H1 (cell line): ENCODE results near the gene SGO1. TPM values are rescaled to one million over a fixed set of nuclear protein-coding genes. Genes with fewer than 3 reads are reported as not detected.

Experiments used
- CTCF ChIA-PET: fragments of 300-600 bp; sonication (Branson Sonifier 250); formaldehyde crosslinking; loops from one replicate; lab custom pipeline; 2021; ENCODE audit not compliant: partially characterized antibody; lab: Charles Lee
- POLR2A ChIA-PET: fragments of 300-600 bp; sonication (Branson Sonifier 250); formaldehyde crosslinking; loops from one replicate; lab custom pipeline; 2021; ENCODE audit warnings: inconsistent platforms; ENCODE audit not compliant: partially characterized antibody; lab: Charles Lee
- DNase-seq, 2 experiments: peaks; one replicate each; pipeline versions ENCODE4 v3.0.0 to v3.0.0-alpha.2; 2010 to 2022; ENCODE audit warnings: low spot score in 2 of 2, low read depth in 1 of 2, mixed read lengths in 1 of 2
- FAIRE-seq: peaks from 2 replicates; lab custom pipeline; 2011; peaks lifted over from hg19 to GRCh38; lab: Jason Lieb, UNC
- H2AFZ ChIP-seq: 2 replicates; pipeline ENCODE4 v1.8.1; 2012; ENCODE audit warnings: low read length, inconsistent platforms
- H2AK5ac ChIP-seq: 2 replicates; pipeline ENCODE4 v1.6.1; 2013; ENCODE audit warnings: low read depth, low read length
- H2BK120ac ChIP-seq: replicated peaks from 2 replicates; pipeline ENCODE3; 2013; ENCODE audit warnings: low read depth, low read length, inconsistent platforms
- H2BK12ac ChIP-seq: 2 replicates; pipeline ENCODE4 v1.6.1; 2013; ENCODE audit warnings: low read depth, low read length
- H2BK15ac ChIP-seq: 2 replicates; pipeline ENCODE4 v1.6.1; 2013; ENCODE audit warnings: low read length
- H2BK20ac ChIP-seq: 2 replicates; pipeline ENCODE4 v1.6.1; 2013; ENCODE audit warnings: low read length
- H2BK5ac ChIP-seq: 2 replicates; pipeline ENCODE4 v1.6.1; 2013; ENCODE audit warnings: low read depth, low read length
- H3K14ac ChIP-seq: 2 replicates; pipeline ENCODE4 v1.6.1; 2013; ENCODE audit warnings: inconsistent platforms; ENCODE audit not compliant: insufficient read length
- H3K18ac ChIP-seq: 2 replicates; pipeline ENCODE4 v1.6.1; 2013; ENCODE audit warnings: low read length; ENCODE audit errors: extremely low read depth
- H3K23ac ChIP-seq: 2 replicates; pipeline ENCODE4 v1.6.1; 2013; ENCODE audit warnings: inconsistent platforms; ENCODE audit not compliant: insufficient read length
- H3K23me2 ChIP-seq: 2 replicates; pipeline ENCODE4 v1.6.1; 2013; ENCODE audit warnings: low read depth, low read length
- H3K27ac ChIP-seq: 2 replicates; pipeline ENCODE4 v1.6.1; 2011; ENCODE audit warnings: low read depth, low read length, inconsistent platforms
- H3K27me3 ChIP-seq, 4 experiments: replicated peaks in 1 of 4; 1 replicate in 1 of 4; 2 replicates in 3 of 4; pipeline versions ENCODE4 v1.6.1 to v1.8.1; 2011 to 2013; ENCODE audit warnings: low read length in 3 of 4, mild to moderate bottlenecking in 3 of 4, inconsistent platforms in 2 of 4, mixed read lengths in 2 of 4, moderate library complexity in 1 of 4; ENCODE audit not compliant: control insufficient read depth in 3 of 4, insufficient read depth in 3 of 4; ENCODE audit errors: extremely low read depth in 1 of 4
- H3K36me3 ChIP-seq, 4 experiments: 2 replicates each; pipeline versions ENCODE4 v1.6.1 to v1.8.1; 2011 to 2013; ENCODE audit warnings: mild to moderate bottlenecking in 4 of 4, low read length in 3 of 4, moderate library complexity in 2 of 4, control low read depth in 1 of 4, inconsistent platforms in 1 of 4; ENCODE audit not compliant: insufficient read depth in 4 of 4, control insufficient read depth in 2 of 4
- H3K4ac ChIP-seq: replicated peaks from 2 replicates; pipeline ENCODE3; 2013; ENCODE audit warnings: low read length, low read depth, mixed read lengths, inconsistent platforms; ENCODE audit not compliant: insufficient read length
- H3K4me1 ChIP-seq, 4 experiments: replicated peaks in 1 of 4; 1 replicate in 1 of 4; 2 replicates in 3 of 4; pipeline versions ENCODE4 v1.6.1 to v1.8.1; 2011 to 2013; ENCODE audit warnings: low read length in 3 of 4, inconsistent platforms in 2 of 4, mixed read lengths in 1 of 4; ENCODE audit not compliant: insufficient read depth in 4 of 4, control insufficient read depth in 3 of 4
- H3K4me2 ChIP-seq, 2 experiments: 2 replicates each; pipeline versions ENCODE4 v1.6.1 to v1.8.1; 2011 to 2013; ENCODE audit warnings: low read depth in 2 of 2, low read length in 2 of 2, control low read depth in 1 of 2, inconsistent platforms in 1 of 2, mild to moderate bottlenecking in 1 of 2; ENCODE audit not compliant: insufficient read depth in 1 of 2
- H3K4me3 ChIP-seq, 4 experiments: fragments of 200-600, 300-600 bp in 1 of 4; sonication (generic), shearing (Covaris generic), sonication (Bioruptor Twin) in 1 of 4; 2 replicates each; pipeline versions ENCODE4 v1.5.1 to v1.8.1; 2011 to 2016; ENCODE audit warnings: low read length in 4 of 4, low read depth in 3 of 4, control low read depth in 2 of 4, inconsistent platforms in 2 of 4, mild to moderate bottlenecking in 2 of 4, mixed read lengths in 1 of 4, moderate library complexity in 1 of 4; ENCODE audit not compliant: insufficient read depth in 2 of 4; ENCODE audit errors: extremely low read depth in 1 of 4
- H3K56ac ChIP-seq: replicated peaks from 2 replicates; pipeline ENCODE3; 2013; ENCODE audit warnings: low read depth, mild to moderate bottlenecking, mixed read lengths, low read length, inconsistent platforms; ENCODE audit not compliant: insufficient read length
- H3K79me1 ChIP-seq: 2 replicates; pipeline ENCODE4 v1.6.1; 2013; ENCODE audit warnings: low read depth, low read length, control low read depth
- H3K79me2 ChIP-seq, 2 experiments: 2 replicates each; pipeline versions ENCODE4 v1.6.1 to v1.8.1; 2012 to 2013; ENCODE audit warnings: low read length in 2 of 2, mild to moderate bottlenecking in 2 of 2, inconsistent platforms in 1 of 2; ENCODE audit not compliant: insufficient read depth in 2 of 2, control insufficient read depth in 1 of 2
- H3K9ac ChIP-seq, 4 experiments: replicated peaks in 1 of 4; 1 replicate in 1 of 4; 2 replicates in 3 of 4; pipeline versions ENCODE4 v1.6.1 to v1.8.1; 2011 to 2013; ENCODE audit warnings: low read depth in 3 of 4, low read length in 3 of 4, control low read depth in 2 of 4, mild to moderate bottlenecking in 2 of 4, moderate library complexity in 2 of 4, inconsistent platforms in 1 of 4; ENCODE audit errors: extremely low read depth in 1 of 4
- H3K9me3 ChIP-seq, 2 experiments: 2 replicates each; pipeline versions ENCODE4 v1.6.1 to v1.8.1; 2012 to 2013; ENCODE audit warnings: mild to moderate bottlenecking in 2 of 2, moderate library complexity in 2 of 2, control low read depth in 1 of 2, inconsistent platforms in 1 of 2, low read depth in 1 of 2, low read length in 1 of 2, mixed read lengths in 1 of 2; ENCODE audit not compliant: insufficient read depth in 2 of 2
- H4K20me1 ChIP-seq, 2 experiments: replicated peaks in 1 of 2; 2 replicates each; pipeline versions ENCODE3 to v1.8.1; 2011 to 2013; ENCODE audit warnings: inconsistent platforms in 2 of 2, low read length in 2 of 2, mild to moderate bottlenecking in 1 of 2; ENCODE audit not compliant: insufficient read depth in 2 of 2, control insufficient read depth in 1 of 2
- H4K5ac ChIP-seq: 2 replicates; pipeline ENCODE4 v1.6.1; 2013; ENCODE audit warnings: low read length, low read depth, mixed read lengths, inconsistent platforms; ENCODE audit not compliant: insufficient read length
- H4K8ac ChIP-seq: 2 replicates; pipeline ENCODE4 v1.8.0; 2013; ENCODE audit warnings: mild to moderate bottlenecking, moderate library complexity, low read length, inconsistent platforms; ENCODE audit not compliant: insufficient read depth; ENCODE audit errors: extremely low read depth
- H4K91ac ChIP-seq: replicated peaks from 2 replicates; pipeline ENCODE3; 2013; ENCODE audit warnings: low read length, mixed read lengths, inconsistent platforms; ENCODE audit not compliant: insufficient read length
- ASH2L ChIP-seq: fragments of 200-600, 300-600 bp; sonication (generic); IDR thresholded peaks from one replicate; pipeline ENCODE4 v1.7.1; 2017; ENCODE audit warnings: low read length
- ATF3 ChIP-seq: IDR thresholded peaks from 2 replicates; pipeline ENCODE4 v1.6.1; 2011; ENCODE audit warnings: low read depth, mild to moderate bottlenecking, low read length; ENCODE audit not compliant: insufficient read depth
- CREB1 ChIP-seq: IDR thresholded peaks from 2 replicates; pipeline ENCODE4 v1.6.1; 2012; ENCODE audit warnings: inconsistent platforms
- HDAC6 ChIP-seq: IDR thresholded peaks from one replicate; pipeline ENCODE4 v1.7.1; 2012; ENCODE audit warnings: low read depth, mild to moderate bottlenecking, inconsistent platforms, low read length, moderate library complexity
- JUND ChIP-seq: IDR thresholded peaks from 2 replicates; pipeline ENCODE4 v1.6.1; 2011; ENCODE audit warnings: mild to moderate bottlenecking, improper control_type of control experiment, low read length
- KDM4A ChIP-seq: IDR thresholded peaks from one replicate; pipeline ENCODE4 v1.7.1; 2012; ENCODE audit warnings: low read depth, mild to moderate bottlenecking, moderate library complexity, low read length, inconsistent platforms; ENCODE audit not compliant: severe bottlenecking
- MAFK ChIP-seq: IDR thresholded peaks from 2 replicates; pipeline ENCODE4 v1.6.1; 2012; ENCODE audit warnings: low read depth, mild to moderate bottlenecking, improper control_type of control experiment, low read length
- MAX ChIP-seq: IDR thresholded peaks from 2 replicates; pipeline ENCODE4 v1.6.1; 2012; ENCODE audit warnings: inconsistent platforms
- NANOG ChIP-seq: IDR thresholded peaks from 2 replicates; pipeline ENCODE4 v1.6.1; 2011; ENCODE audit warnings: low read length, low read depth, mild to moderate bottlenecking, inconsistent platforms; ENCODE audit not compliant: insufficient read depth, poor library complexity, severe bottlenecking
- RXRA ChIP-seq: IDR thresholded peaks from 2 replicates; pipeline ENCODE4 v1.6.1; 2011; ENCODE audit warnings: low read depth, mild to moderate bottlenecking, low read length, moderate library complexity; ENCODE audit not compliant: insufficient read depth
- SIN3A ChIP-seq, 2 experiments: IDR thresholded peaks in 1 of 2; conservative IDR thresholded peaks in 1 of 2; 2 replicates each; pipeline ENCODE4 v1.6.1; 2011 to 2012; ENCODE audit warnings: low read length in 2 of 2, improper control_type of control experiment in 1 of 2, low read depth in 1 of 2, mild to moderate bottlenecking in 1 of 2
- SRF ChIP-seq: IDR thresholded peaks from 2 replicates; pipeline ENCODE4 v1.6.1; 2011; ENCODE audit warnings: mild to moderate bottlenecking, low read depth, low read length, moderate library complexity
- SUZ12 ChIP-seq: fragments of 200-600 bp; sonication (generic); IDR thresholded peaks from 2 replicates; pipeline ENCODE4 v1.6.1; 2012; ENCODE audit warnings: mild to moderate bottlenecking, inconsistent platforms, low read length, moderate library complexity, mixed read lengths
- TBP ChIP-seq: IDR thresholded peaks from 2 replicates; pipeline ENCODE4 v1.6.1; 2011; ENCODE audit warnings: low read depth, low read length, improper control_type of control experiment
- WGBS, 2 experiments: shearing (Covaris generic) in 1 of 2; methylation state at CpG; one replicate each; pipeline versions ENCODE4 v1.1.6 to v1.1.7; 2013 to 2015; ENCODE audit warnings: low lambda C conversion rate in 2 of 2, mixed read lengths in 2 of 2, inconsistent platforms in 1 of 2, low coverage in 1 of 2, missing lambda C conversion rate in 1 of 2; ENCODE audit not compliant: insufficient replicate concordance in 2 of 2, insufficient coverage in 1 of 2, insufficient read length in 1 of 2; ENCODE audit errors: extremely low coverage in 1 of 2, missing lambda C conversion rate in 1 of 2; 5-methylcytosine and 5-hydroxymethylcytosine counted together
- polyA plus RNA-seq, 7 experiments: library from polyadenylated mRNA; depleted of rRNA in 3 of 7; stranded (reverse) in 5 of 7; unstranded in 2 of 7; fragments of >200 nt in 5 of 7; fragments of 200-250 nt in 2 of 7; gene quantifications; 1 replicate in 5 of 7; 2 replicates in 1 of 7; 4 replicates in 1 of 7; pipeline versions ENCODE4 v1.2.1 to v1.2.3, GENCODE V29; 2011 to 2013; ENCODE audit warnings: missing spikeins in 2 of 7, mixed read lengths in 2 of 7
- total RNA-seq: library from RNA; stranded (reverse); fragmentation: NEBNext Ultra II Directional; extraction: Animal tissue kit (Norgen Biotek cat#: 25700); gene quantifications from 2 replicates; pipeline ENCODE4 v1.2.1, GENCODE V29; 2021

The SGO1 gene
- total and polyA plus RNA-seq, 2 of the 8 experiments (the other 6 are each of a cell fraction or from before 2014, with no cell fraction given): 6.9 to 36.4 TPM

- Histone ChIP-seq H3K79me2 (no peaks in the 10 kb centered on the region), H2BK12ac (no peak overlapping the region), H4K91ac (no peak overlapping the region), H3K4me3 (no peak overlapping the region), H3K14ac (no peak overlapping the region), H3K4me2 (no peak overlapping the region), H3K79me1 (no peaks in the 10 kb centered on the region), H3K56ac (no peak overlapping the region), H3K4ac (no peak overlapping the region), H4K5ac (no peak overlapping the region), H2AK5ac (no peak overlapping the region), H4K20me1 (no peaks in the 10 kb centered on the region), H3K27ac (no peak overlapping the region), H2BK15ac (no peak overlapping the region), H3K27me3 (no peaks in the 10 kb centered on the region), H2BK20ac (no peak overlapping the region), H2AFZ (no peak overlapping the region), H3K4me1 (no peaks in the 10 kb centered on the region), H3K23ac (no peak overlapping the region), H4K8ac (no peak overlapping the region), H3K9me3 (no peaks in the 10 kb centered on the region), H2BK5ac (no peak overlapping the region), H2BK120ac (no peak overlapping the region), H3K9ac (no peak overlapping the region), H3K18ac (no peak overlapping the region), H3K36me3 (peaks cover 0 to 12% (median 6%) of the 10 kb centered on the region in 4 experiments; a peak in 4 of 8 replicates), H3K23me2 (no peaks in the 10 kb centered on the region)
- ChIA-PET CTCF (interaction anchor here (0.7 to 1.6 kb wide), 3 partner anchors 60 to 728 kb away, joined by 3 read pairs; no protein-coding TSS in a partner anchor), POLR2A (interaction anchor here (0.9 kb wide), 1 partner anchor 12 kb away, joined by 3 read pairs; no protein-coding TSS in a partner anchor)
- WGBS, 2 experiments: 97% methylated on average over 1 of the region's 1 CpG; no CpG with 5 or more reads in 1 of the 2 experiments
- FAIRE-seq (no peak), DNase-seq (no peak)
- TF ChIP-seq ASH2L (no peak), SRF (no peak), TBP (no peak), HDAC6 (no peak), KDM4A (no peak), JUND (no peak), MAX (no peak), RXRA (no peak), MAFK (no peak), SIN3A (conservative IDR thresholded peaks at IDR 0.05 in 1 of 2, IDR thresholded peaks at IDR 0.05 in 1 of 2; ENCODE audit: low read depth in 1 of 2, low read length in 2 of 2) (no peak), NANOG (no peak), ATF3 (no peak), SUZ12 (no peak), CREB1 (no peak)
Observed at GRCh38 chr3:20154078-20154477, 31.9 kb downstream of the SGO1 start.
